ENCODE measurements around the gene CYP2W1. TPM values are rescaled to one million over a fixed set of nuclear protein-coding genes. Genes with fewer than 3 reads are reported as not detected.

The CYP2W1 gene
- total RNA-seq, 1 experiment from 2014 or later, result not detected

DNA sequence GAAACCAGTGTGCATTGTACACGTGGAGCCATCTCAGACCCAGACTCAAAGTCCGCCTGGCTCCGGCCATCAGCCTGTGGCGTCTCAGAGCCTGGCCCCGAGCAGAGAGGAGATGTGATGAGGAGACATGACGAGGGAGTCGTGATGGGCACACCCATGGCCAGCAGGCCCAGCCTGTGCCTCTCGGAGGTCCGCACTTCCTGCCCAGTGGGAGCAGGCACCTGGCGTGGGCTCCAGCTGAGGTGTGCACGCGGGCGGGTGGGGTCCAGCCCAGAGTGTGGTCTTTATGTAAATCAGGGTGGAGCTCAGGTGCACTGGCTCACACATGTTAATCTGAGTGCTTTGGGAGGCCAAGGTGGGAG lies 35.3 kb downstream of the CYP2W1 start:
- Histone ChIP-seq H4K20me1 (ENCODE audit: low read length) (no peaks in the 10 kb centered on the region), H3K79me2 (ENCODE audit: low read length) (peaks cover 6% of the 10 kb centered on the region; the same call in 1 of the 2 replicates), H3K4me3 (ENCODE audit: low read length) (no peak overlapping the region), H3K27ac (ENCODE audit: low read length) (no peak overlapping the region), H3K9me2 (replicated peaks; ENCODE audit: low read length) (no peaks in the 10 kb centered on the region), H3K9me3 (ENCODE audit: low read length) (no peaks in the 10 kb centered on the region), H3K9ac (ENCODE audit: low read length) (no peak overlapping the region), H2AFZ (ENCODE audit: low read length) (no peak overlapping the region), H3K4me2 (ENCODE audit: low read length) (no peak overlapping the region), H3K36me3 (ENCODE audit: low read depth, low read length) (peaks cover 2% of the 10 kb centered on the region; the same call in 1 of the 2 replicates), H3K27me3 (ENCODE audit: low read length) (no peaks in the 10 kb centered on the region), H3F3A (ENCODE audit: low read length, unreplicated experiment) (no peaks in the 10 kb centered on the region), H3K4me1 (ENCODE audit: insufficient read depth, low read length) (no peaks in the 10 kb centered on the region)
- ChIA-PET POLR2A (ENCODE audit: unreplicated experiment) (no interaction called here), CTCF (no interaction called here)
- intact Hi-C loops (cut with micrococcal nuclease), result no loop called here
- TF ChIP-seq, protein P1, sequence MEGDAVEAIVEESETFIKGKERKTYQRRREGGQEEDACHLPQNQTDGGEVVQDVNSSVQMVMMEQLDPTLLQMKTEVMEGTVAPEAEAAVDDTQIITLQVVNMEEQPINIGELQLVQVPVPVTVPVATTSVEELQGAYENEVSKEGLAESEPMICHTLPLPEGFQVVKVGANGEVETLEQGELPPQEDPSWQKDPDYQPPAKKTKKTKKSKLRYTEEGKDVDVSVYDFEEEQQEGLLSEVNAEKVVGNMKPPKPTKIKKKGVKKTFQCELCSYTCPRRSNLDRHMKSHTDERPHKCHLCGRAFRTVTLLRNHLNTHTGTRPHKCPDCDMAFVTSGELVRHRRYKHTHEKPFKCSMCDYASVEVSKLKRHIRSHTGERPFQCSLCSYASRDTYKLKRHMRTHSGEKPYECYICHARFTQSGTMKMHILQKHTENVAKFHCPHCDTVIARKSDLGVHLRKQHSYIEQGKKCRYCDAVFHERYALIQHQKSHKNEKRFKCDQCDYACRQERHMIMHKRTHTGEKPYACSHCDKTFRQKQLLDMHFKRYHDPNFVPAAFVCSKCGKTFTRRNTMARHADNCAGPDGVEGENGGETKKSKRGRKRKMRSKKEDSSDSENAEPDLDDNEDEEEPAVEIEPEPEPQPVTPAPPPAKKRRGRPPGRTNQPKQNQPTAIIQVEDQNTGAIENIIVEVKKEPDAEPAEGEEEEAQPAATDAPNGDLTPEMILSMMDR (conservative IDR thresholded peaks at IDR 0.05; ENCODE audit: low read depth, low read length), result no peak
- TF ChIP-seq EZH2 (IDR thresholded peaks at IDR 0.05; ENCODE audit: low read length, unreplicated experiment), result no peak
- DNase-seq (no peak), ATAC-seq (no peak)
- BruUV-seq (replicated peaks), result no TSS peak

DNA sequence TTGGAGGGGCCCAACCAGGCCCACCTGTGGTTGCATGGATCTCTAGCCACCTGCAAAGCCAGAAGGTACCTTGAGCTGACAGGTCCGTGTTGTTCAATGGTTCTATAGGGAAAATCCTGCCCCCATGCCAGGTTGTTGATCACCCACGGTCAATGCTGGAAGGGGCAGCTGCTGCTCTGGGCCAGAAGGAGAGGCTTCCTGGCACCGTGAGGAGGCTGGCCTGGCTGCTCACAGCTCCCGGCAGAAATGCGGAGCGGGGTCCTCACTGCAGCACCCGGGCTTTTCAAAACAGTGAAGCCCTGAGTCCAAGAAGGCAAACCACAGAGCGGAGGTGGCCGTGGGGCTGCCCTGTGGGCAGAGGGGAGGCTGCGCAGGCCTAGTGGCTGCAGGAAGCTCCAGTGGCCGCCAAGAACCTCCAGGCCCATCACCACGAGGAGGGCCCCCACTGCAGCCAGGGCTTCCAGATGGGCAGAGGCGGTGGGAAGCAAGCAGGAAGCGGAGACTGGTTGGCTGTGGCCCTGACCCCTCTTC lies 36.3 kb downstream of the CYP2W1 start:
- Histone ChIP-seq H3K4me2 (ENCODE audit: low read length) (no peak overlapping the region), H3K9me3 (ENCODE audit: low read length) (no peaks in the 10 kb centered on the region), H3F3A (ENCODE audit: low read length, unreplicated experiment) (no peaks in the 10 kb centered on the region), H3K36me3 (ENCODE audit: low read depth, low read length) (peaks cover 2% of the 10 kb centered on the region; the same call in 1 of the 2 replicates), H4K20me1 (ENCODE audit: low read length) (no peaks in the 10 kb centered on the region), H3K4me1 (ENCODE audit: insufficient read depth, low read length) (no peaks in the 10 kb centered on the region), H3K9me2 (replicated peaks; ENCODE audit: low read length) (no peaks in the 10 kb centered on the region), H3K27ac (ENCODE audit: low read length) (no peak overlapping the region), H3K27me3 (ENCODE audit: low read length) (no peaks in the 10 kb centered on the region), H3K9ac (ENCODE audit: low read length) (no peak overlapping the region), H3K4me3 (ENCODE audit: low read length) (no peak overlapping the region), H2AFZ (ENCODE audit: low read length) (no peak overlapping the region), H3K79me2 (ENCODE audit: low read length) (peaks cover 16% of the 10 kb centered on the region)
- CTCF ChIA-PET, result no interaction called here
- POLR2A ChIA-PET (ENCODE audit: unreplicated experiment), result no interaction called here
- no TSS peak for BruUV-seq (replicated peaks)
- no peak for TF ChIP-seq EZH2phosphoT487 (IDR thresholded peaks at IDR 0.05; ENCODE audit: borderline replicate concordance, low read length)
- no peak for TF ChIP-seq EZH2 (IDR thresholded peaks at IDR 0.05; ENCODE audit: low read length, unreplicated experiment)
- TF ChIP-seq, protein P1 (conservative IDR thresholded peaks at IDR 0.05; ENCODE audit: low read depth, low read length), result no peak
- intact Hi-C loops (cut with micrococcal nuclease), result no loop called here
- no peak for DNase-seq
- no peak for ATAC-seq

DNA sequence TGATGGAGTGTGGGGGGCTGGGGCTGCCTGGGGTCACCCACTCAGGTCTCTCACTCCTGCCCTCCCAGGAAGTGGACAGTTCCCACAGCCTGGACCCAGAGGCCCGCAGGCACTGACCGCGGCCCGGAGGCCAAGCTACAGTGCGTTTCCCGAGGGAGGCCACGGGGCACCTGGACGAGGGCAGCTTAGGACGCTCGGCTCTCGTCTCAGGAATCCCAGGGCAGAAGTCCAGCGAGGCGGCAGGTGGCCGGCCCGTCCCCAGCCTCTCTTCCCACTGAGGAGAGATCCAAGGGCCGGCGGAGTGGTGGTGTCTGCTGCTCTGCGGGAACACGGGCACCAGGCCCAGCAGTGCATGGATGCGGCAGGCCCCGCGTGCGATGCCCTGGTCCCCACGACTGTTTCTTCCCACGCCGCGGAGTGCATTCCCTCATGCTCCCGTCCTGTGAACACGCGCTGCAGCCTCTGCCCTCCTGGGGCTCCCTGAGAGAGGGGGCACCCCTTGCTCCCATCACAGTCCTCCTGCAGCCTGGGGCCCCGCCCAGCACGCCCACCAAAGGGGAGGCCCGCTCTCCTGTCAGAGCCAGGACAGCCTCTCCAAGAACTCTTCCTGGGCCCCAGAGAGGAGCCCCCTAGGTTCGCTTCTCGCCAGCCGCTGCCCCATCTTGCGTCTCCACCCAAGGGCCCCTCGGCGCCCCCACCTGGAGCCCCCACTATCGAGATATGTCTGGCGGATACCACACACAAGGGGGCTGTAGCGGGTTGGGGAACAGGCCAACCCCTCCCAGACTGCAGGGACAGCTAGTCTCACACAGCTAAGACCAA lies 37.0 kb downstream of the CYP2W1 start:
- BruUV-seq (replicated peaks), result no TSS peak
- intact Hi-C loops (cut with micrococcal nuclease), result no loop called here
- Histone ChIP-seq H3K9me3 (ENCODE audit: low read length) (no peaks in the 10 kb centered on the region), H3F3A (ENCODE audit: low read length, unreplicated experiment) (no peaks in the 10 kb centered on the region), H3K27me3 (ENCODE audit: low read length) (no peaks in the 10 kb centered on the region), H3K9me2 (replicated peaks; ENCODE audit: low read length) (no peaks in the 10 kb centered on the region), H3K27ac (ENCODE audit: low read length) (no peak overlapping the region), H4K20me1 (ENCODE audit: low read length) (no peaks in the 10 kb centered on the region), H3K4me2 (ENCODE audit: low read length) (no peak overlapping the region), H3K79me2 (ENCODE audit: low read length) (peaks cover 23% of the 10 kb centered on the region), H3K9ac (ENCODE audit: low read length) (no peak overlapping the region), H2AFZ (ENCODE audit: low read length) (no peak overlapping the region), H3K4me1 (ENCODE audit: insufficient read depth, low read length) (no peaks in the 10 kb centered on the region), H3K4me3 (ENCODE audit: low read length) (no peak overlapping the region), H3K36me3 (ENCODE audit: low read depth, low read length) (peaks cover 2% of the 10 kb centered on the region; the same call in 1 of the 2 replicates)
- ChIA-PET CTCF (no interaction called here), POLR2A (ENCODE audit: unreplicated experiment) (no interaction called here)
- TF ChIP-seq EZH2 (IDR thresholded peaks at IDR 0.05; ENCODE audit: low read length, unreplicated experiment) (no peak), EZH2phosphoT487 (IDR thresholded peaks at IDR 0.05; ENCODE audit: borderline replicate concordance, low read length) (no peak)
- TF ChIP-seq, protein P1 (conservative IDR thresholded peaks at IDR 0.05; ENCODE audit: low read depth, low read length), result no peak
- no peak for DNase-seq
- no peak for ATAC-seq

Measured in PC-3 (cell line).